Astrocyte (in vitro differentiated cells and primary cell): ENCODE results near the gene UNC93A. TPM values are rescaled to one million over a fixed set of nuclear protein-coding genes. Genes with fewer than 3 reads are reported as not detected.

Experiments
- DNase-seq: peaks from one replicate; pipeline ENCODE4 v3.0.0-alpha.2; 2010; ENCODE audit warnings: low read depth
- FAIRE-seq: peaks from 2 replicates; lab custom pipeline; 2011; peaks lifted over from hg19 to GRCh38; lab: Jason Lieb, UNC
- H2AFZ ChIP-seq: 2 replicates; pipeline ENCODE4 v1.6.0; 2012; ENCODE audit warnings: low read depth, low read length, inconsistent platforms
- H3K27ac ChIP-seq: 2 replicates; pipeline ENCODE4 v1.5.1; 2011; ENCODE audit warnings: low read depth, low read length, inconsistent platforms
- H3K27me3 ChIP-seq: 2 replicates; pipeline ENCODE4 v1.6.0; 2011; ENCODE audit warnings: low read length, inconsistent platforms; ENCODE audit not compliant: insufficient read depth
- H3K36me3 ChIP-seq: 2 replicates; pipeline ENCODE4 v1.5.1; 2011; ENCODE audit warnings: low read length, inconsistent platforms; ENCODE audit not compliant: insufficient read depth
- H3K4me1 ChIP-seq: 2 replicates; pipeline ENCODE4 v1.5.1; 2011; ENCODE audit warnings: low read length, inconsistent platforms; ENCODE audit not compliant: insufficient read depth
- H3K4me2 ChIP-seq: 2 replicates; pipeline ENCODE4 v1.6.0; 2012; ENCODE audit warnings: low read length, inconsistent platforms
- H3K4me3 ChIP-seq: 2 replicates; pipeline ENCODE4 v1.5.1; 2011; ENCODE audit warnings: low read depth, mild to moderate bottlenecking, low read length, inconsistent platforms; ENCODE audit not compliant: insufficient read depth
- H3K79me2 ChIP-seq: 2 replicates; pipeline ENCODE4 v1.6.0; 2012; ENCODE audit warnings: mild to moderate bottlenecking, low read length, inconsistent platforms; ENCODE audit not compliant: insufficient read depth
- H3K9ac ChIP-seq: 2 replicates; pipeline ENCODE4 v1.6.0; 2012; ENCODE audit warnings: mild to moderate bottlenecking, low read length, inconsistent platforms
- H3K9me3 ChIP-seq: 2 replicates; pipeline ENCODE4 v1.5.1; 2012; ENCODE audit warnings: low read depth, mild to moderate bottlenecking, low read length, inconsistent platforms; ENCODE audit not compliant: insufficient read depth
- H4K20me1 ChIP-seq: 2 replicates; pipeline ENCODE4 v1.6.0; 2012; ENCODE audit warnings: low read length, inconsistent platforms; ENCODE audit not compliant: insufficient read depth
- H3K27ac Mint-ChIP-seq: one replicate; pipeline ENCODE4 v1.8.0; 2021; ENCODE audit warnings: mild to moderate bottlenecking, mixed read lengths; ENCODE audit not compliant: unreplicated experiment
- H3K27me3 Mint-ChIP-seq: one replicate; pipeline ENCODE4 v1.8.0; 2021; ENCODE audit warnings: low read depth, mixed read lengths; ENCODE audit not compliant: unreplicated experiment
- H3K36me3 Mint-ChIP-seq: one replicate; pipeline ENCODE4 v1.8.0; 2021; ENCODE audit warnings: low read depth, mixed read lengths; ENCODE audit not compliant: unreplicated experiment
- H3K4me1 Mint-ChIP-seq: one replicate; pipeline ENCODE4 v1.8.0; 2021; ENCODE audit warnings: low read depth, mixed read lengths; ENCODE audit not compliant: unreplicated experiment
- H3K4me3 Mint-ChIP-seq: one replicate; pipeline ENCODE4 v1.8.0; 2021; ENCODE audit warnings: mild to moderate bottlenecking, moderate library complexity, mixed read lengths; ENCODE audit not compliant: unreplicated experiment
- H3K9me3 Mint-ChIP-seq: one replicate; pipeline ENCODE4 v1.8.0; 2021; ENCODE audit warnings: mild to moderate bottlenecking, mixed read lengths; ENCODE audit not compliant: unreplicated experiment
- EZH2 ChIP-seq: IDR thresholded peaks from 2 replicates; pipeline ENCODE4 v1.6.1; 2012; ENCODE audit warnings: mild to moderate bottlenecking, low read length, inconsistent platforms; ENCODE audit not compliant: insufficient read depth
- total RNA-seq: library from RNA; stranded (reverse); gene quantifications from 2 replicates; pipeline ENCODE4 v1.2.1, GENCODE V29; 2021
- TF ChIP-seq, protein P1 (sequence below): IDR thresholded peaks from 2 replicates; pipeline ENCODE4 v1.5.1; 2011; ENCODE audit warnings: low read depth, mild to moderate bottlenecking, inconsistent platforms, low read length, moderate library complexity; ENCODE audit not compliant: insufficient read depth

UNC93A gene
- total RNA-seq, 1 donor from 2014 or later = not detected

DNA sequence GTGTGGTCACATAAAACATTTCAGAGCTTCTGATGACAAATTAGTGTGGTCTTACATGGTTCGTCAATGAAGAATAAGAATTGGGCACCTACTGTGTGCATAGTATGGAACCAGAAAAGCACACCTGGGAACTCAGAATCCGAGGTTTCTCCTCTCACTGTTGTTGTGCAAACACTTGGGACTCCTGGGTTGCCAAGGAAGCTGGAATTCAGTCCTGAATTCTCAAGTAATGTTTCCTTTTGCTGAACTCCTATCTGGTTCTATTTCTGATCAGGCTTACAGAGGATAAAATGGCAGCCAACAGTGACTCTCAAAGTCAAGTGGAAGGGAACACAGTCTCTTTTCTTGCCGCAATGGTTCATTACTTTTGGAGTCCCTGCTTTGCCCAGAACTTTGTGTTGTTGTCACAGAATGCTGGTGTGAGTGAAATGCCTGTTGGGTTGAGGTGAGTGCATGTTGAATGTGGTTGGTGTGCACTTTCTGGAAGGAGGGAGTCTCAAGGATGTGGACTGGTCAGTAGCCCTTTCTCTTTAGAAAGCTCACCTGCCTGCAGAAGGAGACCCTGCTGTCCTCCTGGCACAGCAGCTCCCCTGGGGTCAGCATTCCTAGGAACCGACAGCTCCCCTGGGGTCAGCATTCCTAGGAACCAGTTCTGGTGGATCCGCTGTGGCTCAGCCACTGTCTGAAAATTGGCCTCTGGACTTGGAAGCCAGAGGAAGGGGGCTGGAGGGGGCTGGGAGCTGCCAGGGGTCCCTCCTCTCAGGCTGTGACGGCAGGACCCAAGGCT, 1.4 kb downstream of the UNC93A start:
- Histone ChIP-seq H3K4me2 (no peak overlapping the region), H3K27ac (no peak overlapping the region), H3K4me1 (no peaks in the 10 kb centered on the region), H3K9me3 (no peaks in the 10 kb centered on the region), H2AFZ (no peak overlapping the region), H3K27me3 (no peaks in the 10 kb centered on the region), H3K79me2 (no peaks in the 10 kb centered on the region), H4K20me1 (no peaks in the 10 kb centered on the region), H3K36me3 (no peaks in the 10 kb centered on the region), H3K4me3 (no peak overlapping the region), H3K9ac (no peak overlapping the region)
- H3K27ac Mint-ChIP-seq = no peak overlapping the region
- peaks cover 20% of the 10 kb centered on the region for H3K27me3 Mint-ChIP-seq
- no peaks in the 10 kb centered on the region for H3K36me3 Mint-ChIP-seq
- H3K4me3 Mint-ChIP-seq = no peak overlapping the region
- peaks cover 3% of the 10 kb centered on the region for H3K9me3 Mint-ChIP-seq
- no peak for FAIRE-seq
- H3K4me1 Mint-ChIP-seq = peaks cover 3% of the 10 kb centered on the region
- TF ChIP-seq EZH2 = no peak
- TF ChIP-seq, protein P1, sequence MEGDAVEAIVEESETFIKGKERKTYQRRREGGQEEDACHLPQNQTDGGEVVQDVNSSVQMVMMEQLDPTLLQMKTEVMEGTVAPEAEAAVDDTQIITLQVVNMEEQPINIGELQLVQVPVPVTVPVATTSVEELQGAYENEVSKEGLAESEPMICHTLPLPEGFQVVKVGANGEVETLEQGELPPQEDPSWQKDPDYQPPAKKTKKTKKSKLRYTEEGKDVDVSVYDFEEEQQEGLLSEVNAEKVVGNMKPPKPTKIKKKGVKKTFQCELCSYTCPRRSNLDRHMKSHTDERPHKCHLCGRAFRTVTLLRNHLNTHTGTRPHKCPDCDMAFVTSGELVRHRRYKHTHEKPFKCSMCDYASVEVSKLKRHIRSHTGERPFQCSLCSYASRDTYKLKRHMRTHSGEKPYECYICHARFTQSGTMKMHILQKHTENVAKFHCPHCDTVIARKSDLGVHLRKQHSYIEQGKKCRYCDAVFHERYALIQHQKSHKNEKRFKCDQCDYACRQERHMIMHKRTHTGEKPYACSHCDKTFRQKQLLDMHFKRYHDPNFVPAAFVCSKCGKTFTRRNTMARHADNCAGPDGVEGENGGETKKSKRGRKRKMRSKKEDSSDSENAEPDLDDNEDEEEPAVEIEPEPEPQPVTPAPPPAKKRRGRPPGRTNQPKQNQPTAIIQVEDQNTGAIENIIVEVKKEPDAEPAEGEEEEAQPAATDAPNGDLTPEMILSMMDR = no peak
- no peak for DNase-seq

DNA sequence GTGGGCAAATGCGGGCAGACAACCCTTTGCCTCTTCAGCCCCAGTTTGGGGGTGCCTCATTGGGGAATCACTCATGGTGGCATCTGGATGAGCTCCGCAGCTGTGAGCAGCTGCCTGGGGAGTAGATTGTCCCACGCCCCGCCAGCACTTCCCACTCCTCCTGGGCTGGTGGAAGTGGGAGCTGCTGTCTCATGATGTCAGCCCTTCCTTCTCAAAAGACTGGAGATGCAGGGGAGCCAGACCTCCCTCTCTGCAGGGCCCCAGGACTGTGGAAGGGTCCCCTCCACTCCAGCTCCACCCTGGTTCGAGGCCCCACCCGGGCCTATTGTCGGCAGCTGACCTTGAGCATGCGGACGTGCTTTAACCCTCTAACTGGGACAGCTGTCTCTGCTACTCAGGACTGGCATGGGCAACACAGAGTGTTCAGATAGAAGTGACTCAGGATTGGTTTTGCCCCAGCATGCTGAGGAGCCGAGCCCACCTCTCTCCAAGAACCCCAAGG, 2.0 kb downstream of the UNC93A start:
- no peak for TF ChIP-seq EZH2
- TF ChIP-seq, protein P1 = no peak

DNA sequence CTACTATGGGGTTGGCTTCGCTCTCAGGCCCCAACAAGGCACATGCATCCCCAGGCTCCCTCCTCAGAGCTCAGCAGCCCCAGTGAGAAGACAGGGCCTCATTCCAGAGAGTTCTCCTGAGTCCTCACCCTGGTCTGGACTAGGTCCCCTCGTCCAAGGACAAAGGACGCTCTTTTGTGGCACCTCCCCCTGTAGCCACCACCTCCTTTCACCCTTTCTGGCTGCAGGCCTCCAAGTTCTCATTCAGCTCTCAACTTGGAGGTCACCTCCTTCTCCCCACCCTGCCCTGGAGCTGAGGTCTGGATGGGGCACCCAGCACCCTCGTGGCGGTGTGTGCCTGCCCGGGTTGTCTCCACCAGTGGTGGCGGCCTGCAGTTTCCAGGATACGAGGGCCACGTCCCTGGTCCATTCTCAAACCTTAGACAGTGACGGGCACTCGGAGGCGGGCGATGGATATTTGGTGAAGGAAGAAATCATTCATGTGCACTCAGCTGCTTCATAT, 2.5 kb downstream of the UNC93A start:
- no peak overlapping the region for H3K4me3 ChIP-seq
- no peak overlapping the region for H2AFZ ChIP-seq
- H4K20me1 ChIP-seq = no peaks in the 10 kb centered on the region
- TF ChIP-seq, protein P1 = no peak
- FAIRE-seq (no peak), DNase-seq (no peak)
- no peaks in the 10 kb centered on the region for H3K4me1 ChIP-seq
- peaks cover 3% of the 10 kb centered on the region for H3K4me1 Mint-ChIP-seq
- H3K36me3 ChIP-seq = no peaks in the 10 kb centered on the region
- H3K27ac ChIP-seq = no peak overlapping the region
- H3K4me3 Mint-ChIP-seq = no peak overlapping the region
- H3K4me2 ChIP-seq = no peak overlapping the region
- peaks cover 4% of the 10 kb centered on the region for H3K9me3 ChIP-seq
- peaks cover 6% of the 10 kb centered on the region for H3K9me3 Mint-ChIP-seq
- H3K79me2 ChIP-seq = no peaks in the 10 kb centered on the region
- H3K9ac ChIP-seq = no peak overlapping the region
- no peak overlapping the region for H3K27ac Mint-ChIP-seq
- peaks cover 24% of the 10 kb centered on the region for H3K27me3 Mint-ChIP-seq
- H3K27me3 ChIP-seq = no peaks in the 10 kb centered on the region
- no peaks in the 10 kb centered on the region for H3K36me3 Mint-ChIP-seq

More for the DNA sequence above, 2.0 kb downstream of the UNC93A start:
- Mint-ChIP-seq H3K27me3 (peaks cover 24% of the 10 kb centered on the region), H3K36me3 (no peaks in the 10 kb centered on the region), H3K4me3 (no peak overlapping the region), H3K9me3 (peaks cover 6% of the 10 kb centered on the region), H3K4me1 (peaks cover 3% of the 10 kb centered on the region), H3K27ac (no peak overlapping the region)
- Histone ChIP-seq H3K27ac (no peak overlapping the region), H3K36me3 (no peaks in the 10 kb centered on the region), H3K4me1 (no peaks in the 10 kb centered on the region), H3K27me3 (no peaks in the 10 kb centered on the region), H3K9me3 (peaks cover 4% of the 10 kb centered on the region), H3K4me2 (no peak overlapping the region), H3K79me2 (no peaks in the 10 kb centered on the region), H3K4me3 (no peak overlapping the region), H3K9ac (no peak overlapping the region), H4K20me1 (no peaks in the 10 kb centered on the region), H2AFZ (no peak overlapping the region)
- no peak for FAIRE-seq
- no peak for DNase-seq
